HG02588 (cell line): ENCODE data around the gene ZHX3.

ENCODE experiments used
- ATAC-seq: cut with Tn5 transposase; IDR thresholded peaks from one replicate; pipeline ENCODE4 v1.9.1; 2021; ENCODE audit warnings: mild to moderate bottlenecking, moderate library complexity; ENCODE audit not compliant: unreplicated experiment

Gene ZHX3

DNA sequence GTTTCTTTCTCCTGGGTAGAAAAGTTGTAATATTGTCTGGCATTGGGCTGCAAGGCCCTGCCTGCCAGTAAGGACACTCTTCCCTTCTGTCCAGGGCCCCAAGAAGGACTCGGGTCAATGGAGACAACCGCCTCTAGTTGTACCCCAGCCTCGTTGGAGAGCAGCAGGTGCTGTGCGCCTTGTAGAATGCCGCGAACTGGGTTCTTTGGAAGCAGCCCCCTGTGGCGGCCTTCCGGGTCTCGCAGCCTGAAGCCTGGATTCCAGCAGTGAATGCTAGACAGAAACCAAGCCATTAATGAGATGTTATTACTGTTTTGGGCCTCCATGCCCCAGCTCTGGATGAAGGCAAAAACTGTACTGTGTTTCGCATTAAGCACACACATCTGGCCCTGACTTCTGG lies 143.2 kb downstream of the ZHX3 start:
- no peak for ATAC-seq

DNA sequence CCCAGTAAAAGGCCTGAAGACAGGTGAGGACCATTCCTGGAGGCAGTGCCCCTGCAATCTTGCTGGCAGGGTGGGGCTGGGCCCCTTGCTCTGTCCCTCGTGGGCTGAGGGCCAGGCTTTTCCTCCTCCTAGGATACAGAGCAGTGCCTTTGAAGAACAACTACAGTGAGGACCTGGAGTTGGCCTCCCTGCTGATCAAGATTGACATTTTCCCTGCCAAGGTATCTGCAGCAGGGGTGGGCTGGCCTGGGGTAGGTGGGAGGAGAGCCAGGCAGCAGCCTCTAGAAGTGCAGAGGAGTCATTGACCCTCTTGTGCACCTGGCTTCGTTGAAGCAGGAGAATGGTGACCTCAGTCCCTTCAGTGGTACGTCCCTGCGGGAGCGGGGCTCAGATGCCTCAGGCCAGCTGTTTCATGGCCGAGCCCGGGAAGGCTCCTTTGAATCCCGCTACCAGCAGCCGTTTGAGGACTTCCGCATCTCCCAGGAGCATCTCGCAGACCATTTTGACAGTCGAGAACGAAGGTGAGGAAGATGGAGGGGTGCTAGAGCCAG lies 143.7 kb downstream of the ZHX3 start:
- no peak for ATAC-seq

DNA sequence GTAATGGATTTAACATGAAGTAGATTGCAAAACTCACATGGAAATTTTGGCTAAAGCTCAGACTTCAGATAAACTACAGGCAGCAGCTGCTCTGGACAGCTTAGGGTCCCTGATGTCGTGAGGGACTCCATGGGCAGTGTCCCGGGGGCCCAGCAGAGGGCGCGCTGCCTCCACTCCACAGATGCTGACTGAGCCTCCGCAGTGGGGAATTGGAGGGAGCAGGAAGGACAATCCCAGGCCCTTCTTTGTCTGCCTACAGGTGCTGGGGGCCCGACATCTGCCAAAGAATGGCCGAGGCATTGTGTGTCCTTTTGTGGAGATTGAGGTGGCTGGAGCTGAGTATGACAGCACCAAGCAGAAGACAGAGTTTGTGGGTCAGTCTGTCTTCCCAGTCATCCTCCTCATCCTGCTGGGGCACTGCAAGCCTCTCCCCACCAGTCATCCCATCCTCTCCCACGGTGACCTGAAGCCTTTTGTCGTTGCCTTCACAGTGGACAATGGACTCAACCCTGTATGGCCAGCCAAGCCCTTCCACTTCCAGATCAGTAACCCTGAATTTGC lies 144.3 kb downstream of the ZHX3 start:
- no peak for ATAC-seq

DNA sequence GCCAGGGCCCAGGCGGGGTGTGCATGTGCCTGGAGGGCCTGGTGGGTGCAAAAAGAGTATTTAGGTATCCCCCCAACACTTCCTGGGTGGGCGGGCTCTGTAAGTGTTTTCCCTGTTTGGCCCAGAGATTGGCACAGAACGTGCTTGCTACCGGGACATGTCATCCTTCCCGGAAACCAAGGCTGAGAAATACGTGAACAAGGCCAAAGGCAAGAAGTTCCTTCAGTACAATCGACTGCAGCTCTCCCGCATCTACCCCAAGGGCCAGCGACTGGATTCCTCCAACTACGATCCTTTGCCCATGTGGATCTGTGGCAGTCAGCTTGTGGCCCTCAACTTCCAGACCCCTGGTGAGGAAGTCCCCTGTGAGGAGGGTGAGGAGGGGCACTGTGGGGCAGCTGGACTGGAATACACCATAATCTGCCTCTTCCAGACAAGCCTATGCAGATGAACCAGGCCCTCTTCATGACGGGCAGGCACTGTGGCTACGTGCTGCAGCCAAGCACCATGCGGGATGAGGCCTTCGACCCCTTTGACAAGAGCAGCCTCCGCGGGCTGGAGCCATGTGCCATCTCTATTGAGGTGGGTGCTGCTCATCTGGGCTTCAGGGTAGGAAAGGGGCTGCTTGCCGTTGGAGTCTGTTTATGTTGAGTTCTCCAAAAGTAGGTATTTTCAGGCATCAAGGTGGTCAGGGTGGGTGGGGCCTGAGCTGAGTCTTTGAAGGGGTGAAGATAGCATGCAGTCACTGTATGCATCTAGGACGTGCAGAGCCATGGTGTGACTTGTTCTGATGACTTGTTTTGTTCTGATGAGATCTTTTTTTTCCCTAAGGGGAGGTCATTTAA lies 145.0 kb downstream of the ZHX3 start:
- ATAC-seq: no peak

DNA sequence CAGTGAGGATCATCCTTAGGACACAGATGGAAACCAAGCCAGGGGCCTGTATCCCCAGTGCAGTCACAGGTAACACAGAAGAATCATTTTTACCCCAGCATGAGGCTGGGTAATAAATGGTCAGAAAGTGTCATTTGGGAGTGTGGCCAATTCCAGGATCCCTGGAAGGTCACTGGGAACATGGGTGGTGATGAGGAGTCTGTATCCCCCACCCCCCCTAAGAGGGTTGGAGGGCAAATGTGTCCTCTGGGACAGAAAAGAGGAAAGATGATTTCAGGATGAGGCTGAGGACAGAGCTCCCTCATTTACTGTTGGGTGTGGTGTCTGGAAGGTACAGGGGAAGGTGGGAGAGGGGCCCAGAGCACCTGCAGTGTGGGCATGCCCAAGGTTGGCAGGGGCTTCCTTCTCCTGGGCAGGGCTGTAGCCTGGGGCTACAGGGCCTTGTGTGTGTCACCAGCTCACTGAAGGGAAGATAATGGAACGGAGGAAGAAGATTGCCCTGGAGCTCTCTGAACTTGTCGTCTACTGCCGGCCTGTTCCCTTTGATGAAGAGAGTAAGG lies 145.7 kb downstream of the ZHX3 start:
- no peak for ATAC-seq

DNA sequence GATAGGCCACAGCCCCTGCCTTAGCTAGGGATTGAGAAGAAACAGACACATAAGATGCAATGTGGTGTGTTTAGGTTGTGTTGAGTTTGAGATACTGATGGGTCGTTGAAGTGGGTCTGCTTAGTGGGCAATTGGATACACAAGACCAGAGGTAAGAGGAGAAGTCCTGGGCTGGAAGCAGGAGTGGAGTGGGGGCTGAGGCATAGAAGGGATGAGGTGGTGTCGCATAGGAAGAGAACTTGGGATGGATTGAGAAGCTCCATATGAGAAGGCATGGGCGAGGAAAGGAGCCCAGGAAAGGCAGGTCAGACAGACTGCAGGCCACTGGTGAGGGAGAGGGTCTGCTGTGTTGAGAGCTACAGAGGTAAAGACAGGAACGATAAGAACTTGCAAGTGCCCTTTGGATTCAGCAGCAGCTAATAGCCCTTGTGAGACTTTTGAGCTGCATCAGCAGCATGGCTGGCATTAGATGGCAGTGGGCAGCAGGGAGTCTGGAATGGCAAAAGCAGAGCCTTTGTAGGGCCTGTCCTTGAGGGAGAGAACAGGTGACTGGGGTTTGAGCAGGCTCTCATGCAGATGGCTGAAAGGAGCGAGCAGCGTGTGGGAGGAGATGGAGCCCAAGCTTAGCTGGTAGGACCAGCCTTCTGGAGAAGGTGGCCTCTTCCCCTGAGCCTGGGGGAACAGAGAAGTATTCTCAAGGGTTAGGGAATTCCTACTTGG lies 147.0 kb downstream of the ZHX3 start:
- no peak for ATAC-seq

DNA sequence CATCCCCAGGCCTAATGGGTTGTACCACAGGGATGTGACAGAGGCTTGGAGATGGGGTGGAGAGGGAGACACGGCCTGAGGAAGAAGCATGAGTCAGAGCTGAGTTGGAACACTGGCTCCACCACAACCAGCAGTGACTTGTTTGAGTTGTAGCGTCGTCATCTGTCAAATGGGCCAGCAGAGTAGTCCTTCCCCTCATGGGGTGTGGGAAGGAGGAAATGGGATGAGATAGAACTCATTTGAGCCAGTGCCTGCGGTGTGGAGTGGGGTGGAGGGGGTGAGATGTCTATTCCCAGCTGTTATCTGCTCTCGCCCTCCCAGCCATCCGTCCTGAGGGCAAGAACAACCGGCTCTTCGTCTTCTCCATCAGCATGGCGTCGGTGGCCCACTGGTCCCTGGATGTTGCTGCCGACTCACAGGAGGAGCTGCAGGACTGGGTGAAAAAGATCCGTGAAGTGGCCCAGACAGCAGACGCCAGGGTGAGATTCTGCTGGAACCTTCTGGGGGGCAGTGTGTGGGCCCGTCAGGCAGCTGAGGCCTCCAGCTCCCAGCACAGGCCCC lies 147.7 kb downstream of the ZHX3 start:
- no peak for ATAC-seq

DNA sequence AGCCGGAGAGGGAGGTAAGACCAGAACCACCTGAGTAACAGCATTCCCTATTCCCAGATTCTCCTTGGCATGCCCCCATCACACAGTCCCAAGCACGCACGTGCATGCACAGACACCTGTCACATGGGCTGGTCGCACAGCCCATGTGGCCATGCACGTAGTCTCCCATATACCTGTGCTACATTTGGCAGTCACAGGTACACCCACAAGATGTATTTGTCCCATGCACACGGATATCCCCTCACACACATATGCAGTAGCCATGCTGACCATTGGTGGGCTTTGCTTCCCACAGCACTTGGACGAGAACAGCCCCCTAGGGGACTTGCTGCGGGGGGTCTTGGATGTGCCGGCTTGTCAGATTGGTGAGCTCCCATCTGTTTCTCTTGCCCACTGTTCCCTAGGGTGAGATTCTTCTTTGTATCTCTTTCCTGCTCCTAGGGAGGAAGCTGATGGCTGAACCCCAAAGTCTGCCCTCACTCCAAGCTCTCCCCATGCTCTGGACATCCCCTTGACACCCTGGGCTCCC lies 148.3 kb downstream of the ZHX3 start:
- ATAC-seq: no peak

DNA sequence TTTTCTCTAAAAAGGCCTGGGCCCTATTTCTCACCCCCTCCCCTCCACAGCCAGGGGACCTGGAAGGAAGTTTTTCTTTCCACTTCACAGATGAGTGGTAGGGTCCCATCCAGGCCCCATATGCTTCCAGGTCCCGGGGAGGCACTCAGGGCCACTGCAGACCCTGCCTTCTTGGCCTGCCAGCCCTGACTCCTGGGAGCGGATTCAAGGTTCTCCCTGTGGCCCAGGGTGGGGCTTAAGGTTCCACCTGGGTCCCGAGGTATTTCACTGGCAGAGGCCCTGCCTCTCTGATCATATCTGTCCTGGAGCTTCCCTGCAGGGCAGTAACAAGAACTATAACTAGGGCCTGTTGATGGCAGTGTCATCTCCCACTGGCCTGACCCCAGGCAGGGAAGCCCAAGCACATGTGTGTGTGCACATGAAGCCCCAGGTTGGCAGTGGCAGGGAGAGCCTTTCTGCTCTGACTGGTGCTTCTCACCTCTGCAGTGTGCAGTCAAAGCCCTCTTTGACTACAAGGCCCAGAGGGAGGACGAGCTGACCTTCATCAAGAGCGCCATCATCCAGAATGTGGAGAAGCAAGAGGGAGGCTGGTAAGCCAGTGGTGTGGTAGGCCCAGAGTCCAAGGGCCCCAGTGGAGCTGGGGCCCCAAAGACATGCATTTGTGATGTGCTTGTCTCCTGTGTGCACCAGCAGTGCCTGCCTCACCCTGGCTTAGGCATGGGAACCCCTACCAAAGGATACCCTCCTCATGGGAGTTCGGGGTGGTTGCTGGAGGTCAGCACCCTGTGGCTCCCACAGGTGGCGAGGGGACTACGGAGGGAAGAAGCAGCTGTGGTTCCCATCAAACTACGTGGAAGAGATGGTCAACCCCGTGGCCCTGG lies 149.0 kb downstream of the ZHX3 start:
- no peak for ATAC-seq

DNA sequence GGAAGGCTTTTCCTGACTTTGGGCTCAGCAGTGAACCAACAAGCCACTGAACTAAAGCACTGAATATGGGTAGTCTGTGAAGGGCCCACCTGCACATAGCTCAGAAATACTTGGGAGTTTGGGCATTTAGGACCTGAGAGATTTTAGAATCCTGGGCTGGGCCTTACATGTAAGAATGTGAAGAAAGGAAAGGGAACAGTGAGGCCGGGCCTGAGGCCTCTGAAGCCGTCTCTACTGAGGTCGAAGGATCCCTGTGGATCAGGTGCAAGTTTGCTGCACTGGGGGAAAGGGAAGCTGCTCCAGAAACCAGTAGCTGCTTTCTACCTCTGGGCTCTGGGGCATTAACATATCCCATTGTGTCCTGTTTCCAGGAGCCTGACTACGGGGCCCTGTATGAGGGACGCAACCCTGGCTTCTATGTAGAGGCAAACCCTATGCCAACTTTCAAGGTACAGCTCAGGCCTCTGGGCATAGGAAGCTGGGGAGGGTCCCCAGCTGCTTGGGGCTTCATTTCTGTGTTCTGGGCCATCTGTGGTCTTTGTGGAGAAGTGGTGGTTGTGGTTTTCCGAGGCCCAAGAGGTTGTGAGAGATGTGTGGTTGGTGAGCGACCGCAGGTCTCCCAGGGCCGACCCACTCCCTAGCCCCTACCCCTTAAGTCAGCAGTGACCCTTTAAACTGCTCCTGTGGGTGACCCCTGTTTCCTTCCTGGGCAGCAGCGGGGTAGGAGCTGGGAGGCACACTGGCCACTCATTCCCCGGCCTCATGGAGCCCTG lies 149.9 kb downstream of the ZHX3 start:
- no peak for ATAC-seq

DNA sequence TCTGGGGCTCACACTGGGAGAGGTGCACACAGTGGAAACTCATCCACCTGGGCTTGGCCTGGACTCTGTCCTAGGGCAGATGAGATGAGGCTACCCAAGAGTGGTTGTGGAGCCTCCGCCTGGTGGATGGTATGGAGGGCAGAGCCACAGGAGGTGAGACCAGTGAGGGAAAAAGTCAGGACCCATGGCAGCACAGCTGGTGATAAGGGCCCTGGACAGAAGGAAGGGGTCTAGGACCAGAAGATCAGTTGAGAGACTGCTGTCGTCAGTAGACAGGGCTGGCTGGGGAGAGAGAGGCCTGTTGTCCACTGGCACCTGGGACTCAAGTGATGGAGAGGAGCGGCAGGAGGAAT lies 150.4 kb downstream of the ZHX3 start:
- no peak for ATAC-seq

DNA sequence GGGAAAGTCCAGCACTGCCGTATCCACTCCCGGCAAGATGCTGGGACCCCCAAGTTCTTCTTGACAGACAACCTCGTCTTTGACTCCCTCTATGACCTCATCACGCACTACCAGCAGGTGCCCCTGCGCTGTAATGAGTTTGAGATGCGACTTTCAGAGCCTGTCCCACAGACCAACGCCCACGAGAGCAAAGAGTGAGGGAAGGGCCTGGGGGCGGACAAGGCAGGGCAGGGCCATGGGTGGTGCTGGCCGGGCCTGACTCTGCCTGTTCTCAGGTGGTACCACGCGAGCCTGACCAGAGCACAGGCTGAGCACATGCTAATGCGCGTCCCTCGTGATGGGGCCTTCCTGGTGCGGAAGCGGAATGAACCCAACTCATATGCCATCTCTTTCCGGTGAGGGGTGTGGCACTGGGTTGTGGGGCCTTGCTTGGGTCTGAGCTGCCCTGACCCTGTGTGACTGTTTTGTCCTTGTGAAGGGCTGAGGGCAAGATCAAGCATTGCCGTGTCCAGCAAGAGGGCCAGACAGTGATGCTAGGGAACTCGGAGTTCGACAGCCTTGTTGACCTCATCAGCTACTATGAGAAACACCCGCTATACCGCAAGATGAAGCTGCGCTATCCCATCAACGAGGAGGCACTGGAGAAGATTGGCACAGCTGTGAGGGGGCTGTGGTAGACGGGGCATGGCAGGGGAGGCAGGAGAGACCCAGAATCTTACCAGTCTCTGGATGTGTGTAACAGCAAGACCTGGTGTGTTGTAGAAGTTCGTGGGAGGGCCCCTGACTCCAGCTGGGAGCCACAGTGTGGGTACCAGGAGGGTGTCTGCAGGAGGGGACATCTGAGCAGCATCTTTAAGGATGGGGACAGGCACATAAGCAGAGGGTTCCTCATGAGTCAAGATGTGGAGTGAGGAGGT lies 151.1 kb downstream of the ZHX3 start:
- no peak for ATAC-seq

DNA sequence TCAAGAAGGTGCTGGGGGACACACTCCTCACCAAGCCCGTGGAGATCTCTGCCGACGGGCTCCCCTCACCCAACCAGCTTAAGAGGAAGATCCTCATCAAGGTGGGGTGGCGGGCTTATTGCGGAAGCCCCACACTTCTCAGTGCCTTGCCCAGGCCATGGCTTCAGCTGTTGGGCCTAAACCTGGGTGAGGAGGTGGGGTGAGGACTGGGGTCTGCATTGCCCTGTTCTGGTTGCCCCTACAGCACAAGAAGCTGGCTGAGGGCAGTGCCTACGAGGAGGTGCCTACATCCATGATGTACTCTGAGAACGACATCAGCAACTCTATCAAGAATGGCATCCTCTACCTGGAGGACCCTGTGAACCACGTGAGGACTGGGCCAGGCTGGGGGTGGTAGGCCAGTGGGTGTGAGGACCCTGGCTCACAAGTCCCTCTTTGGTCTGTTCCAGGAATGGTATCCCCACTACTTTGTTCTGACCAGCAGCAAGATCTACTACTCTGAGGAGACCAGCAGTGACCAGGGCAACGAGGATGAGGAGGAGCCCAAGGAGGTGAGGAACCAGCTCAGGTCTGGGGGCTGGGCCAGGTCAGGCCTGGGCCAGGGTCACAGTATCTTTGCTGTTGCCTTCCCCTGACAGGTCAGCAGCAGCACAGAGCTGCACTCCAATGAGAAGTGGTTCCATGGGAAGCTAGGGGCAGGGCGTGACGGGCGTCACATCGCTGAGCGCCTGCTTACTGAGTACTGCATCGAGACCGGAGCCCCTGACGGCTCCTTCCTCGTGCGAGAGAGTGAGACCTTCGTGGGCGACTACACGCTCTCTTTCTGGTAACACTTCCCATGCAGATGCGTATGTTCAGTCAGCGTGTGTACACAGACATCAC lies 152.3 kb downstream of the ZHX3 start:
- no peak for ATAC-seq

DNA sequence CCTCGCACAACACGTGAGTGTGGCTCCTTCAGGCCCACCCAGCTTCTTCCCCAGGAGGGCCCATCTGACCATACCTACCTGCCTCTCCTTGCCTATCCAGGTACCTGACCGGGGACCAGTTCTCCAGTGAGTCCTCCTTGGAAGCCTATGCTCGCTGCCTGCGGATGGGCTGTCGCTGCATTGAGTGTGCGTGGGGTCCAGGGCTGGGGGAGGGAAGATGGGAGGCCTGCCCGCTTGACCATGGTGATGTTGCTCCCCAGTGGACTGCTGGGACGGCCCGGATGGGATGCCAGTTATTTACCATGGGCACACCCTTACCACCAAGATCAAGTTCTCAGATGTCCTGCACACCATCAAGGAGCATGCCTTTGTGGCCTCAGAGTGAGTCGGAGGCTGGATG lies 153.7 kb downstream of the ZHX3 start:
- ATAC-seq: no peak

DNA sequence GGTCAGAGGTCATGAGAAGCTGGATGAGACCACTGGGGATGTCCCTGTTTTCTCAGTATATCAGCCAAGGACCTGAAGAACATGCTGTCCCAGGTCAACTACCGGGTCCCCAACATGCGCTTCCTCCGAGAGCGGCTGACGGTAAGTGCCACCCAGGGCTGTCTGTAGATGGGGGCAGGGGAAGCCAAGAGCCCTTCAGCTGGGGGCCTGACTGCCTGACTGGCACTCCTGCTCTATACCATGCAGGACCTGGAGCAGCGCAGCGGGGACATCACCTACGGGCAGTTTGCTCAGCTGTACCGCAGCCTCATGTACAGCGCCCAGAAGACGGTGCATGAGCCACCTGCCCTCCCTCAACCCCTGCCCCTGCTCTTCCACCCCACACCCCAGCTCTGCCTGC lies 155.1 kb downstream of the ZHX3 start:
- ATAC-seq: no peak

DNA sequence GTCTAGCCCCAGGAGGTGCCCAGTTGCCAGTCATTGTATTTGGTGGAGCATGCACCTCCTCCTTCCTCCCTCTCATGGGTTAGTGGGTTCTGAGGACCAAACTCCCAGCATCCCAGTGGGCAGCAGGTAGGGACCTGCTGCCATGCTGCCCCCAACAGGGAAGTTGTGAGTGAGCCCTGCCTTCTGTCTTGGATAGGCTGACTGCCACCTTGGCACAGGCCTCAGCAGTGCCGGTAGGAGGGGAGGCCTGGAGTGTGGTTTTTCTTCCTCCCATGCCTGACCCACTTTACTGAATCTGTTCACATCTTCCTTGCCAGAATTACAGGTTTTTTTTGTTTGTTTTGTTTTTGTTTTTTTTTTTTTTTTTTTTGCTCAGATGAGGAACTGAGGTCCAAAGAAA lies 155.6 kb downstream of the ZHX3 start:
- no peak for ATAC-seq

DNA sequence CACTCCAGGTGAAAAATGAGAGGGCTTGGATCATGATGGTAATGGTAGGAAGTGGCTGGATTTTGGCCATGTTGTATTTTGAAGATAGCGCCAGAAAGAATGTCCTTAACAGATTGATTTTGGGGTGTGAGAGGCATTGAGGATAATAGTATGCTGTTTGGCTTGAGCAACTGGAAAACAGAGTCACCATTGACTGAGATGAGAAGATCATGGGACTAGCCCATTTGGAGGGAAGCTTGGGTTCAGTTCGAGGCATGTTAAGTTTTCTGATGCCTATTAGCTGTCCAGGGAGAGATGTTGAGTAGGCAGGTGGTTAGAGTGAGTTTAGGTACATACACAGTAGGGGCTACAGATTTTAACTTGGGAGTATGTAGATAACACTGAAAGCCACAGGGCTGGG lies 156.8 kb downstream of the ZHX3 start:
- no peak for ATAC-seq
